ENCODE measurements around the gene POLR3H.

Gene POLR3H

DNA sequence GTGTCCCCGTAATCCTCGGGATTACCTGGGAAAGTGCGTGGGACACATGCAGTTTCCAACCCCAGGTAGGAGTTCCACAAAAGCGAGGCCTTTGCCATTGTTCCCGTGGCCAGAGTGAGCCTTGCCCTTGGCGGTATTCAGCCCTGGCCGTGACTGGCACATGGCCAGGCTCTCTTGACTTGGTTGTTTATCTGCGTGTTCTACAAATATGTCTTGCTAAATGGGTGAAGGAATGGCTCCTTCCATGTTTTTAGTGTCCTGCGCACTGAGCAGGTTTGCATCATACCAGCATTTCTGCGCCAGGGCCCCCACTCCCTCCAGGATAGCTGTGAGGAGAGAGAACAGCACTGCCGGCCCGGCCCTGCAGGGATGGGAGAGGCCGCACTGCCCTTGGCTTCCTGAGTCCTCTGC lies 20.0 kb downstream of the POLR3H start:
- in situ Hi-C loops (cut with MboI; ENCODE audit: low sequenced_read_pairs, unreplicated experiment), result no loop called here
- no peak for DNase-seq (ENCODE audit: low spot score)
- TF ChIP-seq, protein P1, sequence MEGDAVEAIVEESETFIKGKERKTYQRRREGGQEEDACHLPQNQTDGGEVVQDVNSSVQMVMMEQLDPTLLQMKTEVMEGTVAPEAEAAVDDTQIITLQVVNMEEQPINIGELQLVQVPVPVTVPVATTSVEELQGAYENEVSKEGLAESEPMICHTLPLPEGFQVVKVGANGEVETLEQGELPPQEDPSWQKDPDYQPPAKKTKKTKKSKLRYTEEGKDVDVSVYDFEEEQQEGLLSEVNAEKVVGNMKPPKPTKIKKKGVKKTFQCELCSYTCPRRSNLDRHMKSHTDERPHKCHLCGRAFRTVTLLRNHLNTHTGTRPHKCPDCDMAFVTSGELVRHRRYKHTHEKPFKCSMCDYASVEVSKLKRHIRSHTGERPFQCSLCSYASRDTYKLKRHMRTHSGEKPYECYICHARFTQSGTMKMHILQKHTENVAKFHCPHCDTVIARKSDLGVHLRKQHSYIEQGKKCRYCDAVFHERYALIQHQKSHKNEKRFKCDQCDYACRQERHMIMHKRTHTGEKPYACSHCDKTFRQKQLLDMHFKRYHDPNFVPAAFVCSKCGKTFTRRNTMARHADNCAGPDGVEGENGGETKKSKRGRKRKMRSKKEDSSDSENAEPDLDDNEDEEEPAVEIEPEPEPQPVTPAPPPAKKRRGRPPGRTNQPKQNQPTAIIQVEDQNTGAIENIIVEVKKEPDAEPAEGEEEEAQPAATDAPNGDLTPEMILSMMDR (IDR thresholded peaks at IDR 0.05; ENCODE audit: borderline replicate concordance, control extremely low read depth, extremely low read depth, insufficient read depth, missing control alignments), result no peak

GRCh38 chr22:41523464-41524221 lies 20.6 kb downstream of the POLR3H start:
- in situ Hi-C loops (cut with MboI; ENCODE audit: low sequenced_read_pairs, unreplicated experiment), result no loop called here
- no peak for DNase-seq (ENCODE audit: low spot score)
- TF ChIP-seq, protein P1 (IDR thresholded peaks at IDR 0.05; ENCODE audit: borderline replicate concordance, control extremely low read depth, extremely low read depth, insufficient read depth, missing control alignments), result no peak

DNA sequence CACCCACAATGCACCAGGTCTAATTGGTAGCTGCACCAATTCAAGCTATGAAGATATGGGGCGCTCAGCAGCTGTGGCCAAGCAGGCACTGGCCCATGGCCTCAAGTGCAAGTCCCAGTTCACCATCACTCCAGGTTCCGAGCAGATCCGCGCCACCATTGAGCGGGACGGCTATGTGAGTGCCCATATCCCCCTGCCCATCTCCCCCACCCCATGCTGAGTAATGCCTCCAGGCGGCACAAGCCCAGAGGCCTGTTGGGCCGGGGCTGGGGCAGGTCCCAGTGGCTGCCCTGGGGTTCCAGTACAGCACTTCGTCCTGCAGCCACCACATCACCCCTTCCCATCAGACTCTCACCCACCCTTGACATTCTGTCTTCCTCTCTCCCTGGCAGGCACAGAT lies 21.5 kb downstream of the POLR3H start:
- in situ Hi-C loops (cut with MboI; ENCODE audit: low sequenced_read_pairs, unreplicated experiment), result no loop called here
- DNase-seq (ENCODE audit: low spot score), result no peak
- TF ChIP-seq, protein P1 (IDR thresholded peaks at IDR 0.05; ENCODE audit: borderline replicate concordance, control extremely low read depth, extremely low read depth, insufficient read depth, missing control alignments), result no peak

DNA sequence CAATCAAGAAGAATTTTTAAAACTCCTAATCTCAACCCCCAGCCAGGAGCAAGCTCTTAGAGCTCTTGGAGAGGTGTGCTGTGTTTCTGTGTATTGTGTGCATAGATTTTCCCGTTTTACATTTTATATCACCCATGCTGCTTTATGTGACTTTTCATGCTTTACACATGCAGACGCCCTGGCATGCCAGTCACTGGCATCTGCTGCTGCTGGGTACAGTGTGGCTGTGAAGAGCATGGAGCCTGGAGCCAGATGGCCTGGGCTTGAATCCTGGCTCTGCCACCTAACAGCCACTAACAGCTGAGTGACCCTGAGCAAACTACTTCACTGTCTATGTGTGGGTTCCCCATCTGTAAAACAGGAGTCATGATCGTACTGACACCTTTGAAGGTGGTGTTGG lies 23.1 kb downstream of the POLR3H start:
- DNase-seq (ENCODE audit: low spot score), result no peak
- in situ Hi-C loops (cut with MboI; ENCODE audit: low sequenced_read_pairs, unreplicated experiment), result no loop called here

GRCh38 chr22:41518048-41518347 lies 26.3 kb downstream of the POLR3H start:
- TF ChIP-seq, protein P1 (IDR thresholded peaks at IDR 0.05; ENCODE audit: borderline replicate concordance, control extremely low read depth, extremely low read depth, insufficient read depth, missing control alignments), result no peak
- in situ Hi-C loops (cut with MboI; ENCODE audit: low sequenced_read_pairs, unreplicated experiment), result loop anchor here (5.0 kb wide), 1 partner anchor 116 kb away; no protein-coding TSS in a partner anchor
- DNase-seq (ENCODE audit: low spot score), result no peak

More for the DNA sequence above, 23.1 kb downstream of the POLR3H start:
- TF ChIP-seq, protein P1 (IDR thresholded peaks at IDR 0.05; ENCODE audit: borderline replicate concordance, control extremely low read depth, extremely low read depth, insufficient read depth, missing control alignments), result no peak

DNA sequence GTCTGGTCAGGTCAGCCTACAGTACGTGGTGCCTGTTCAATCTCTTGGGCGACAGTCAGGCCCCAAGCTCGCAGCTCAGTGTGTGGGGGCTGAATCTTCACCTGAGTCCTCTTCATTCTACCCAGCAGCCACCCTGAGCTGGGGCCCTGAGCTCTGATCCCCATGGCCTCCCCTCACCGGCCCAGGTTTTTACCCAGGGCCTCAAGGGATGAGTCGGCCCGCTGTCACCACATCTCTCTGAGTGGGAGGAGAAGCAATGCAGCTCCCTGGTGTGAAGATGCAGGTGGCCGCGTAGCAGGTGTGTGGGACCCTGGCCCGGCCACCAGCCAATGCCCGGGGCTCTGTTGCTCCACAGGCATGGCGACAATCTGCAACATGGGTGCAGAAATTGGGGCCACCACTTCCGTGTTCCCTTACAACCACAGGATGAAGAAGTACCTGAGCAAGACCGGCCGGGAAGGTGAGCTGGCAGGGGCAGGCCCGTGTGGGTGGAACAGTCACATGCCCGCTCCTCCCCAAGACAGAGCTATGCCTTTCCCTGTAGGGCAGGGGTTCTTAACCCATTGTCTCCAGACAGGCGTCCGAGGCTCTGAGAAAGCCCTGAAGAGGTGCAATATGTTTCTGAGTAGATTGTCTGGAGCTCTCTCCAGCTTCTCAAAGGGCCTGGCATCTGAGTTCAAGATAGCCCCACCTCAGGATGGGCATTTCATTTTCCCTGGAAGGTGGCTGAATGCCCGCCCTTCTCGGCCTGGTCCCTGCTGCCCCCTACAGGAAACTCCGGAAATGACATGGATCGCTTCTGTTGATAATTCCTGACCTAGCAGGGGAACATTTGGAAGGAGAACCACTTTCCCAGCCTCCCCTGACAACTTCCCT lies 26.9 kb downstream of the POLR3H start:
- DNase-seq (ENCODE audit: low spot score), result peak; percentile 68
- in situ Hi-C loops (cut with MboI; ENCODE audit: low sequenced_read_pairs, unreplicated experiment), result loop anchor here (5.0 kb wide), 1 partner anchor 115 kb away; no protein-coding TSS in a partner anchor
- TF ChIP-seq, protein P1 (IDR thresholded peaks at IDR 0.05; ENCODE audit: borderline replicate concordance, control extremely low read depth, extremely low read depth, insufficient read depth, missing control alignments), result peak; percentile 48
